NCI-H1930 (cell line): ENCODE data around the gene GAA.

Experiments
- DNase-seq, 2 experiments: peaks; one replicate each; lab custom pipeline; 2025; lab: John Stamatoyannopoulos, UW

Gene GAA

DNA sequence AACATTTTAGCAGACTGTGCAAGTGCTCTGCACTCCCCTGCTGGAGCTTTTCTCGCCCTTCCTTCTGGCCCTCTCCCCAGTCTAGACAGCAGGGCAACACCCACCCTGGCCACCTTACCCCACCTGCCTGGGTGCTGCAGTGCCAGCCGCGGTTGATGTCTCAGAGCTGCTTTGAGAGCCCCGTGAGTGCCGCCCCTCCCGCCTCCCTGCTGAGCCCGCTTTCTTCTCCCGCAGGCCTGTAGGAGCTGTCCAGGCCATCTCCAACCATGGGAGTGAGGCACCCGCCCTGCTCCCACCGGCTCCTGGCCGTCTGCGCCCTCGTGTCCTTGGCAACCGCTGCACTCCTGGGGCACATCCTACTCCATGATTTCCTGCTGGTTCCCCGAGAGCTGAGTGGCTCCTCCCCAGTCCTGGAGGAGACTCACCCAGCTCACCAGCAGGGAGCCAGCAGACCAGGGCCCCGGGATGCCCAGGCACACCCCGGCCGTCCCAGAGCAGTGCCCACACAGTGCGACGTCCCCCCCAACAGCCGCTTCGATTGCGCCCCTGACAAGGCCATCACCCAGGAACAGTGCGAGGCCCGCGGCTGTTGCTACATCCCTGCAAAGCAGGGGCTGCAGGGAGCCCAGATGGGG is 3.1 kb downstream of the GAA start:
- no peak for DNase-seq

- DNase-seq = no peak
These were observed 3.6 kb downstream of the GAA start for GRCh38 chr17:80104956-80105375.

- no peak for DNase-seq
These were observed 4.4 kb downstream of the GAA start for GRCh38 chr17:80105762-80106161.

DNA sequence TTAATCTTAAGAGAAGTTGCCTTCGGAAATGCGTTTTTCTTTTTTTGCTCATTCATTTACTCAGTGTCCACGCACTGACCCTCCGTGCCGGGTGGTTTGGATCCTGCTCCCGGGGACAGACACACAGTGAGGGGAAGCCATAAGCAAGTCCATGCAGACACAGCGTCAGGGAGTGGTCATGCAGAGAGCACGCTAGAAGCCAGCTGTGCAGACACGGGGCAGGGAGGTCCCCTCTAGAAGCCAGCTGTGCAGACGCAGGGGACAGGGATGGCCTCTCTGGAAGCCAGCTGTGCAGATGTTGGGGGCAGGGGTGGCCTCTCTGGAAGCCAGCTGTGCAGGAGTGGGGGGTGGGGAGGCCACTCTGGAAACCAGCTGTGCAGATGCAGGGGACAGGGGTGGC is 4.8 kb downstream of the GAA start:
- no peak for DNase-seq

- DNase-seq = no peak
These were observed 5.4 kb downstream of the GAA start for GRCh38 chr17:80106751-80107150.

DNA sequence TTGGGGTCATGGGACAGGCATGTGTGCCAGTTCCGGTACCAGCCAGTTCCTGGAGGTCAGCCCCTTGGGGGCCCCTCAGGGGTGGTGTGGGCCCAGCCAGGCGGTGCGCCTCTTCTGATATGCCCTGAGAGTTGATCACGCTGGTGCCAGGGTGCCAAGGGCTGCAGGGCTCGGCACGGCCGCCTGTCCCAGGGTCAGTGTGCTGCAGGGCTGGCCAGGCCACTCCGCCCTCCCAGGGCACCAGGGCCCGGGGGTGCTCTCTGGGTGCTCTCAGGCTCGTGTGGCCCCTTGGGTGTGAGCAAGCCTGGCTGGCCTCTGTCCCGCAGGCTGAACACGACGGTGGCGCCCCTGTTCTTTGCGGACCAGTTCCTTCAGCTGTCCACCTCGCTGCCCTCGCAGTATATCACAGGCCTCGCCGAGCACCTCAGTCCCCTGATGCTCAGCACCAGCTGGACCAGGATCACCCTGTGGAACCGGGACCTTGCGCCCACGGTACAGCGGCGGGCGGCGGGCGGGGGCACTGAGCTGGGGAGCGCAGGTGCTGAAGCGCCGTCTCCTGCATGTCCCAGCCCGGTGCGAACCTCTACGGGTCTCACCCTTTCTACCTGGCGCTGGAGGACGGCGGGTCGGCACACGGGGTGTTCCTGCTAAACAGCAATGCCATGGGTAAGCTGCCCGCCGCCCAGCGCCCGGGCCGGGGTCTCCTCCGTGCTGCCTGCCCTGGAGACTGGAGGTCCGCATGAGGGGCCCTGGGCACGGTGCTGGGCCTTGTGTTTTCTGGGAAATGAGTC is 6.0 kb downstream of the GAA start:
- no peak for DNase-seq

DNA sequence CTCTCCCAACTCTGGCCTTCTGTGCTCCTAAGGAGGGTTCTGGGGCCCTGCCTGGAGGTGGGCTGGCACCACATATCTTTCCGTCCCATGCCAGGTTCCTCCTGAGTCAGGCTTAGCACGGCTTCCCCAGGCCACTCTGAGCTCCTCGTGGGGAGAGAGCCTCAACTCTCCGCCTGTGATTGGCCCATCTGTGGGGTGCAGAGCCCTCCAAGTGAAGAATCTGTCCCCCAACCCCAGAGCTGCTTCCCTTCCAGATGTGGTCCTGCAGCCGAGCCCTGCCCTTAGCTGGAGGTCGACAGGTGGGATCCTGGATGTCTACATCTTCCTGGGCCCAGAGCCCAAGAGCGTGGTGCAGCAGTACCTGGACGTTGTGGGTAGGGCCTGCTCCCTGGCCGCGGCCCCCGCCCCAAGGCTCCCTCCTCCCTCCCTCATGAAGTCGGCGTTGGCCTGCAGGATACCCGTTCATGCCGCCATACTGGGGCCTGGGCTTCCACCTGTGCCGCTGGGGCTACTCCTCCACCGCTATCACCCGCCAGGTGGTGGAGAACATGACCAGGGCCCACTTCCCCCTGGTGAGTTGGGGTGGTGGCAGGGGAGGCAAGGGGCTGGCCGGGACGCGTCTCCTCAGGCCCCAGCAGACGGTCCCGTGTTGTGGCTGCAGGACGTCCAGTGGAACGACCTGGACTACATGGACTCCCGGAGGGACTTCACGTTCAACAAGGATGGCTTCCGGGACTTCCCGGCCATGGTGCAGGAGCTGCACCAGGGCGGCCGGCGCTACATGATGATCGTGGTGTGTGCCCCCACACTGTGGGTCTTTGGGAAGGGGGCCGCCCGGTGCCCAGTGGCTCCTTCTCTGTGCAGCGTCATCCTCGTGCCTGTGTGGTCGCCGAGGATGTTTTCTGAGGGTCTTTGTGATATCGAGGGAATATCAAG is 6.9 kb downstream of the GAA start:
- no peak for DNase-seq

- no peak for DNase-seq
These were observed 7.8 kb downstream of the GAA start for GRCh38 chr17:80109066-80109660.

- no peak for DNase-seq
These were observed 8.5 kb downstream of the GAA start for GRCh38 chr17:80109713-80110446.

DNA sequence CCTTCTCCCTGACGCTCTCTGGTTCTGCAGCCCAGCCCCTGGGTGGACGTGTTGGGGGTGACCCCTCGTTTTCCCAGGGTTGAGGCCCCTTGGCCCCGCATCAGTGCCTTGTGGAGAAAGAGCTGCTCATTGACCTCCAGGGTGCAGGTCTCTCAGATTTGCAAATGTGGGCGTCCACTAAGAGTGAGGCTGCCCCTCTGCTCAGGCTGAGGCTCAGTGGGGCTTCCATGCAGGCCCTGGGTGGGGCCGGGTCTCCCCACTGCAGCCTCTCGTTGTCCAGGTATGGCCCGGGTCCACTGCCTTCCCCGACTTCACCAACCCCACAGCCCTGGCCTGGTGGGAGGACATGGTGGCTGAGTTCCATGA is 9.0 kb downstream of the GAA start:
- no peak for DNase-seq

DNA sequence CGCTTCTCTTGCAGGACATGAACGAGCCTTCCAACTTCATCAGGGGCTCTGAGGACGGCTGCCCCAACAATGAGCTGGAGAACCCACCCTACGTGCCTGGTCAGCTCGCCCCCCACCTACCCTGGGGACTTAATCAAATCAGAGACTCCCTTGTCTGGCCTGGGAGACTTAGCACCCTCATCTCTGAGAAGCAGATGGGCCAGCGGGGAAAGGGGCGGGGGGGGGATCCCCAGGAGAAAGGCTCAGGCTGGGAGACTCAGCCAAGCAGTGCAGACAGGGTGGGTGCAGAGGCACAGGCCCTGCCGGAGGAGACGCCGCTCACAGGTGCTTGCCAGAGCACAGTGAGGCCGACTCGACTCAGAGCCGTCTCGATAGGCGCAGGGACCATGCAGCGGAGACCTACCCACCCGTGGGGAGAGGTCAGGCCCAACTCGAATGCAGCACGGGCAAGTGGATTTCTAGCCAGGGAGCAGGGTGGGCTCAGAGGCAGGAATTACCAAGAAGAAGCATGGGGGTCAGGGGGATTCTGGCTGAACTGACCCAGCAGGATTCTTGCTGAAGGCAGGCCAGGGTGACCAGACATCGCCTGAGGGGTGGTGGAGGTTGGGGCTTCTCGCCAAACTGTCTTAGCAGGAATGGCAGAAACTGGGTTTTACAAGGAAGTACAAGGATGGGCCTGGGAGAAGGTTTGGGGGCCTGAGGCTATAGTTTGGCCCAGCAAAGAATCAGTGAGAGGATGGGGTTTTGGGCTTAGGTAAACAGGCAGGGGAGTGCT is 9.7 kb downstream of the GAA start:
- no peak for DNase-seq

- DNase-seq = no peak
These were observed 10.5 kb downstream of the GAA start for GRCh38 chr17:80111702-80112470.

DNA sequence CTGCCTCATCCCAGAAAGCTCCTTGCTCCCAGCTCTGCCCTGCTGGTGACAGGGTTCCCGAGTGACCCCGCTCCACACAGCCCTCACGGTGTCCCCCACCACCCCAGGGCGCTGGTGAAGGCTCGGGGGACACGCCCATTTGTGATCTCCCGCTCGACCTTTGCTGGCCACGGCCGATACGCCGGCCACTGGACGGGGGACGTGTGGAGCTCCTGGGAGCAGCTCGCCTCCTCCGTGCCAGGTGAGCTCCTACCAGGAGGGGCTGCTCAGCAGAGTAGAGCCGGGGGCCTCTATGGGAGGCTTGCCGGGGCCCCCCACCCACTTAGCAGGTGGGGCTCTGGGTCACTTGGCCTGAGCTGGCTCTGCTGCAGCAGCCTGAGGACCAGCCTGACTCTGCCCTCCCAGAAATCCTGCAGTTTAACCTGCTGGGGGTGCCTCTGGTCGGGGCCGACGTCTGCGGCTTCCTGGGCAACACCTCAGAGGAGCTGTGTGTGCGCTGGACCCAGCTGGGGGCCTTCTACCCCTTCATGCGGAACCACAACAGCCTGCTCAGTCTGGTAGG is 11.2 kb downstream of the GAA start:
- no peak for DNase-seq

- DNase-seq = no peak
These were observed 11.7 kb downstream of the GAA start for GRCh38 chr17:80113033-80113484.

DNA sequence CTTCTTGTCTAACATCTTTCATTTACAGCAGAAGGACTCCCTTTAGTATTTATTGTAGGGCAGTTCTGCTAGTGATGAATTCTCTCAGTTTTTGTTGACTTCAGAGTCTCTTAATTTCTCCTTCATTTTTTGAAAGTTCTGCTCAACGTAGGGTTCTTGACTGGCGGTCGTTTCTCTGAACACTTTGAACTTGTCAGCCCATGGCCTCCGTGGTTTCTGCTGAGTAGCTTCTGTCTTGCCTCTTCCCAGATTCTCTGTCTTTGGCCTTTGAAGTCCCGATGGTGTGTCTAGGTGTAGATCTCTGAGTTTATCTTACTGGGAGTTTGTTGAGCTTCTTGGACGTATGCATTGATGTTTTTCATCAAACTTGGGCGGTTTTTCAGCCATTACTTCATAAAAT is 13.4 kb downstream of the GAA start:
- DNase-seq = no peak

- DNase-seq = no peak
These were observed 13.8 kb downstream of the GAA start for GRCh38 chr17:80115159-80115558.

GRCh38 chr17:80116276-80116920 is 15.0 kb downstream of the GAA start:
- DNase-seq = no peak

GRCh38 chr17:80116921-80117380 is 15.6 kb downstream of the GAA start:
- DNase-seq = no peak
